GM19238 (cell line): ENCODE results near the gene ABR.
"Not testable (repeated sequence)": the region's sequence is repeated elsewhere in the genome, so short reads cannot be mapped to it uniquely, and the experiment has no call there.

Experiments
- DNase-seq: peaks from one replicate; pipeline ENCODE4 v3.0.0; 2011; ENCODE audit warnings: low spot score; ENCODE audit not compliant: insufficient read length

ABR gene

DNA sequence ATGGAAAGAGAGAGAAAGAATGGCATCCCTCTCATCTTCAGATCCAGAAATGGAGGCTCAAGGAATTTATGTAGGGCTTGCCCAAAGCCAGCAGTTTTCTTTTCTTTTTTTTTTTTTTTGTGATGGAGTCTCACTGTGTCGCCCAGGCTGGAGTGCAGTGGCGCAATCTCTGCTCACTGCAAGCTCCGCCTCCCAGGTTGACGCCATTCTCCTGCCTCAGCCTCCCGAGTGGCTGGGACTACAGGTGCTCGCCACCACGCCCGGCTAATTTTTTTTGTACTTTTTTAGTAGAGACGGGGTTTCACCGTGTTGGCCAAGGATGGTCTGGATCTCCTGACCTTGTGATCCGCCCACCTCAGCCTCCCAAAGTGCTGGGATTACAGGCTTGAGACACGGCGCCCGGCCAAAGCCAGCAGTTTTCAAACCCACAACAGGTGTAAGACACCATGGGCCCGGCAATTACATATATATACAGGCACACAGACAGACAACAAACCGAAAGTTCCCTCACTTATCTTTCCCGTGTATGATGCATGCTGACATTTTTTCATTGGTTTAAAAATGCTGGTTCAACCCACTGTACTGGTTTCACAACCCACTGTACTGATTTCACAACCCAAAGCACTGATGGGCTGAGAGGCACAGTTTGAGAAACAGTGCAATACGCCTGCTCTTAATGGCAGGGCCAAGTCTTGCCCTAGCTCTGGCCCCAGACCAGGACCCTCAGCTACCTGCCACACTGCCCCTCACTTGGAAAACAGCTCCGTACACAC lies 81.6 kb downstream of the ABR start:
- DNase-seq: not testable (repeated sequence)

DNA sequence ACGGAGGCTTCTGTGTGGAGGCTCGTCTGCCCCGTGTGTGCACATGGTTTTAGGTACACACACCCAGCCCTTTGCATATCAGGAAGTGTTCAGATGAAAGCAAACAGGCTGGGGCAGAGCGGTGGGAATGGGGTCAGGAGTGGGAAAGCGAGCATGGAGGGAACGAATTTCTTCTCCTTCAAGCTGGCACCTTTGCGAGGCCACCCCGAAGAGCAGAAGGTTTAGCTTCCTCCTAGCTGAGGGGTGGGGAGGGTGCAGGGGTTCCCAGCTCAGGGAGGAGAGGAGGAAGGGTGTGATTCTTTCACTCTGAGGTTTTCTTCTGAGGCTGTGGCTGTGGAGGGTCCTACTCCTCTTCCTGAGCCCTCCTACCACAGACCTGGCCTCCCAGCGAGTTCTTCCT lies 83.6 kb downstream of the ABR start:
- no peak for DNase-seq

DNA sequence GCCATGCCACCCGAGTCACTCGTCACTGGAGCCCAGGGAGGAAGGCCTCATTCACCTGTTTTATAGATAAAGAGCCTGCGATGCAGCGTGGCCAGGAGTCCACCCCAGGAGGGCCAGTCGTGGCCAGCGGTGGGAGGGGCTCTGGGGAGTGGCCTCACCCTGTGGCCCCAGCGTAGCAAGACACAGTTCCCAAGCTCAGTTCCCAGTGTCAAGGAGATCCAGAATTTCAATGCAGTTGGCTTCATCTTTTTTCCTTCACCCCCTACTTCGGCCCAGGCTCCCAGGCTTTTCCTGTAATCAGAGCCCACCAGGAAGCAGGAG lies 84.0 kb downstream of the ABR start:
- no peak for DNase-seq

DNA sequence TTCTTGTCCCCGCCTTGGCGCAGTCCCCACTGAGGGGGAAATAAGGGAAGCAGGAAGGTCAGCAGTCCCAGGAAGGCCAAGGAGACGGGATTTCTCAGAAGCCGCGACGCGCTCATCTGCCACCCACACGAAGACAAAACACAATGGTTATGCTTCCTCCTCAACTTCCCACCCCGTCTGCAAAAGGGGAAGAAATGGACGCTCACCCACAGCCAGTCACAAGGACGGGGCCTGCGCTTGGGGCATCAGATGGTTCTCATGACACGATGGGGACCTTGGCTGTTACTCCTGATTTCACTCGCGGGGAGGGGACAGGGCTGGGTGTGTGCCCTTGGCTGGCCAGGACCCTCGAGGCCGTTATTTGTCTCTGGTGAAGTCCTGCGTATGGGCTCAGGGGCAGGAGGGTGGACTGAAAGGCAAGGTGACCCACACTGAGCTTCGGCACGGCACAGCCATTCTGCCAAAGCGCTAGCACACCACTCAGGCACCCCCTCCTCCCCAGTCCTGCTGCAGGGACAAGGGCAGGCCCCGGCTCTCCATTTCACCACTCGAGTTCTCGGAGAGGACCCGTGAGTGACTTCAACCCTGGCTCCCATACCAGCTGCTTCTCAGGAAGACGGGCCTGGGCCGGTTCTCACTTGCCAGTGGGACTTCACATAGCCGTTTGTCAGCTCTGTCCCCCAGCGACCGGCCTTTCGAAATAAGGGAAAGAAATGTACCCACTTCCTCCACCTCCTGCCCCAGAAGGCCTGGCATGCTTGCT lies 84.5 kb downstream of the ABR start:
- no peak for DNase-seq

DNA sequence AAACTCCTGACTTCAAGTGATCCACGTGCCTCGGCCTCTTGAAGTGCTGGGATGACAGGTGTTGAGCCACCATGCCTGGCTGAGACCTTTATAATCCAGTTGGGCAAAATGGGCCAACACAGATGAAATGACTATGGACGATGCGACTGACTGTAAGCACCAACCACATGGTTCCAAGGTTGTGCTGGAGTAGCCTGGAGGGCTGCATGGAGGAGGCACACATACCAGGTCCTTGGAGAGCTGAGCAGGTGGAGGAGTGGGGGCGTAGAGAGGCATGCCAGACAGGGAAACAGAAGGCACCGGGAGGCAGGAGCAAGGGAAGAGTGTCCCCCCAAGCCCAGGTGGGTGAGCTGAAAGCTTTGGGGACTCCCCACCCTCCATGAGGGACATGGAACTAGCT lies 85.2 kb downstream of the ABR start:
- no peak for DNase-seq

DNA sequence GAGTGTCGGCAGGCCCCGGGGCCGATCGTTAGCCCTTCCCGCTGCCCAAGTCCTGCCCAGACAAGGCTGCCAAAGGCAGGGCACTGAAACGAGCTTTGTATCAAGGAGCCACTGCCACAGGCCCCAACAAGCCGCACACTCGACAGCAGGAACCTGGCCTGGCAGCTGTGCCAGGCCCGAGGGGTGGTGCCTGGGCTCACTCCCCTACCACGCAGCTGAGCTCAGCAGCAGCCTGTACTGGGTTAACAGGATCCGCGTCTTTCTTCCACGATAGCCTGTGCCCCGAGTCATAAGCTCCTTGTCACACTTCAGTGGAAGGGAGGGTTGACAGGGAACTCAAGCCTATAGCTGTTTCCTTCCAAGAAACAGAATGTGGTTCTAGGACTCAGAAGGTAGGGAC lies 87.9 kb downstream of the ABR start:
- DNase-seq: no peak

DNA sequence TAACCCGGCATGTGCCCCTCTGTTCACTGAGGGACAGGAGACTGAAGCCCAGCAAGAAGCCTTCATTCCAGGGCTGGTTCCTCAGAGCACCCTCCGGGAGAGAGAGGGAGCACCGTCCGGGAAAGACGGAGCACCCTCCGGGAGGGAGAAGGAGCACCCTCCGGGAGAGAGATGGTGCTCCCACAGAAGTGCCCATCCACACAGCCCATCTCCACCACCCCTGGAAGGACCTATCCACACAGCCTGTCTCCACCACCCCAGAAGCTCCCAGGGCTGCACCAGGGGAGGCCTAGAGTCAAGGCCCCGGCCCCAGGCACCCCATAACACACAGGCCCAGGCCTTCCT lies 88.6 kb downstream of the ABR start:
- DNase-seq: no peak

DNA sequence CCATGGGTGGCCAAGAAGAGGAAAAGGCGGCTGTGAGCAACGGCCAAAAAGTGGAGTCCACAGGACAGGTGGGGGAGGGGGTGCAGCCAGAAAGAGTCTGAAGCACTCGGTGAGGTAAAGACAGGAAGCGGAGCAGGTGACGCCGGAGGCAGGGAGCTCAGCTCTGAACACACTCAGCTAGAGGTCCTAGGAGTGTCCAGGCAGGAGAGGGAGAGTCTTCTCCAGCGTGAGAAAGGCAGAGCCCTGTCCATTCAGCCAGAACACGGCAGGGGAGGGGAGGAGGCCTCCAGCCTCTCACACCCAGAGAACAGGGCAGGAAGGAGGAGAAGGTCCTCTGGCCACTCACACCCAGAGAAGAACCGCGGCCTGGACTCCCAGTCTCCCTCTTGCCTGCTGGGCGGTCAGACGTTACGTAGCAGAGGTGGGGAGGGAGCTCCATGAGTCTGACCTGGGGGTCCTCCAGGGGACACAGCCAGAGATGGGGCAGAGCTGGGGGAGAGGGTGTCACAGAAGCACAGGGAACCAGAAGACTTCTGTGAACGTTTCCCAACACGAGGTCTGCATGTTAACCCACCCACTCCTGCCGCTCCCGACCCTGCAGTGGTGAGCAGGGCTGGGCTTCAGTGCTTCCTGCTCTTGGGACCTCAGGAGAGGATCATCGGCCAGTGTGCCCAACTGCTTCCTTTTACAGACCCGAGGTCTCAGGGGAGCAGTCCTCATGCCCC lies 89.2 kb downstream of the ABR start:
- DNase-seq: no peak

DNA sequence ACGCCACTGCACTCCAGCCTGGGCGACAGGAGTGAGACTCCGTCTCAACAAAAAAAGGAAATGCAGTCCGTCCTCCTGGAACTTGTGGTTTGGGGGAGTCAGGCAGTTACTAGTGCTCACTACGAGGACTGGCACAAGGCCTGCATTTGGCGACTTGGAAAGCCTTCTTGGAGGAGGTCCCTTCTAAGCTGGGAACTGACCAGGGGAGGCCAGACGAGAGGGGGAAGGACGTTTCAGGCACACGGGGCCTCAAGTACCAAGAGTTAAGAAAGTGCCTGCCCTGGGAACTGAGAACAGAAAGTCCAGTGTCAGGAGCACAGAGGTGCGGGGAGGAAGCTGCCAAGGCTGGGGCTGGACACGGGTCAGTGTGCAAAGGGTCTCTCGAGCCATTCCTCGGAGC lies 89.9 kb downstream of the ABR start:
- no peak for DNase-seq

DNA sequence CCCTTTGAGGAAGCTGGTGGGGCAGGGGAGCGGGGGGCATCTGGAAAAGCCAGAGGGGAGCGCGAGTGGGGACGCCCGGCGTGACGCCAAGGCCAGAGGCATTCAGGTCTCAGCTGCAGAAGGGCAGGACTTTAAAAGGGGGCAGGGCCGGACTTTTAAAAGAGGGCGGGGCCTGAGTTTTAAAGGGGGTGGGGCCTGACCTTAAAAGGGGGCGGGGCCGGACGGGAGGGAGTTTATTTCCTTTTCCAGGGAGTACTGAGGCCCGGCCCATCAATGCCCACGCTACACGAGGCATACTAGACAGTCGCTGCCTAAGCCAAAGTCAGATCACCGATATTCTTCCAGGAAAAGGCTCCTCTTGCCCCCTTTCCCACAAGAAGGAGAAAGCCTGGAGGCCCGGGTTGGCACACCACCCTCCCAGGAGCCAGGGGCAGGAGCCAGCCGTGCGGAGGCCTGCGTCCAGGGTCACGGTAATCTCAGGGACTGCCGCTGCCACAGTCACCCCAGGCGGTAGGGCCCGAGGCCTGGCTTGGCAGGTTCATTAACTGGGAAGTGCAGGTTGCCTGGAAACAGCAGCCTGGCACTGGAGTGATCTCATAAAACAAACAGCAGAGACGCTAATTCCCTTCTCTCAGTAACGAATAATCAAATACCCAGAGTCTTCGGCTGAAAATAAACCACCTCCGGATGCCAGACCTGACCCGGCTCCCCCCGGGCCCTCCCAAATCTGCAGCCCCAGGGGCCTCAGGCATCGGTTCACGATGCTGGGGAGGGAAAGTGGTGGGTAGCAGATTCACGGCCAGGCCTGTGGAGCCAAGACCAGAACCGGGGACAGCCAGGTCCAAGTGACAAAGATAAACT lies 92.2 kb downstream of the ABR start:
- no peak for DNase-seq

DNA sequence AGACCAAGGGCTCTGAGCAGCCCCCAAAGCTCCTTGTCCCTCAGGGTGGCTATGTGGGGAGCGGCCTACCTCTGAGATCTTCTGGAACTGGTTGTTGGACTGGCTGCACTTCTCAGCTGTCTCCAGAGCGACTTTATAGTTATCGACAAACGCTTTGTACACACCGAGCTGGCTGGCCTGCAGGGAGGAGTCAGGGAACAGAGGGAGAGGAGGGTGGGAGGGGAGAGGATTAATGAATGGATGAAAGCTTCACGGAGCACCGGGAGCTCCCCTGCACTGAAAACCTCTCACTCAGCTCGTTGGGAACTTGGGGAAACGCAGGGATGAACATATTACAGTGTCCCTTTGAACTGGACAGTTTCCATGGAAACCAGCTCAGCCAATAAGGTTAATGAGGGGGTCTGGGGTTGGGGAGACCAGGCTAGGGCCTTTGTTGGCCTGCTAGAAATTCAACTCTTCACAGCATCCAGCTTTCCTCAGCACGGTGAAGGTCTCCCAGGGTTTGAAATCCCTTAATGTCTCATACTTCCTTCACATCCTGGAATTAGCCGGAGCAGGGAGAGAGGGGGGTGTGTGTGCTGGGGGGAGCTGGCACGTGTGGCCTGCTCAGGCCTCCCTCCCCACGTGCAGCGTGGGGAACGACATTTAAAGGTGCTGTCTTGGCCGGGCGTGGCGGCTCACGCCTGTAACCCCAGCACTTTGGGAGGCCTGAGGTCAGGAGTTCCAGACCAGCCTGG lies 96.2 kb downstream of the ABR start:
- DNase-seq: no peak

DNA sequence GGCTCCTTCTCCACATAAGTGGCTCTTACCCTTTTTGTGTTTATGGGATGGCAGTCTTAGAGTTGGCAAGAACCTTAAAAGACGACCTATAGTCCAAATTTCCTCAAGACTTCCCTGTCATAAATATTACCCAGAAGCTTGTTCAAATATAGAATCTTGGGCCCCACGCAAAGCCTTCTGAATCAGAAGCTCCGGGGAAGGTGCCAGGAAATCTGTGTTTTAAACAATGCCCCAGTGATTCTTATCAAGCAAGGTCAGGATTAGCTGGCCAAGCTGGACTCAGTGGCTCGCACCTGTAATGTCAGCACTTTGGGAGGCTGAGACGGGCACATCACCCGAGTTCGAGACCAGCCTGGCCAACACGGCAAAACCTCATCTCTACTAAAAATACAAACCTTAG lies 97.2 kb downstream of the ABR start:
- DNase-seq: no peak

DNA sequence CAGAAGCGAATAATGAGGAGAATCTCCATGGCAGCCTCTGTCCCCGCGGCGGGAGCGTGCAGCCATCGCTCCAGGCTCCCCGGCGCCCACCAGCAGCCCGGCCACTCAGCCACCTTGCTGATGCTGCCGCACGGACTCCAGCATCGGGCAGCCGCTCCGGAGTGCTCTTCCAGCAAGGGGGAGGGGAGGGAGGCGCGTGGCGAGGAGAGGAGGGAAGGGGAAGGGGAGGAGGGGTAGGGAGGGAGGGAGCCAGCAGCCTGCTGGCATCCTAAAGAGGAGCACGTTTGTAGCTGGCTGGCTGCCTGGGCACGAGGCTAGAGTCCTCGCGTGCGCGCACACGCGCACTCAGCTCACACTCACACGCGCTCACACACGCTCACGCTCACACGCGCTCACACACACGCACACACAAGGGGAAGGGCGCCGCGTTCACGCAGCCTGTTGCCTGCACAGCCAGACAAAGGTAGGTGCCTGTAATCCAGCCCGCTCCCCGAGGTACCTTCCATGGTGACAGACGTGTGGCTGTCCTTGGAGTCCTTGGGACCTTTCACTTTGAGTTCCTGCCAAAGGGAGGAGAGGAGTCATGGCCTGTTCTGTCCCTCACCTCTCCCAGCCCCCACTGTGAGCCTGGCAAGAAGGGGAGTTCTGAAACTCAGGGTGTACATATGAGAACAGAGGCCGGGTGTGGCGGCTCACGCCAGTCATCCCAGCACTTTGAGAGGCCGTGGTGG lies 100.8 kb downstream of the ABR start:
- no peak for DNase-seq

DNA sequence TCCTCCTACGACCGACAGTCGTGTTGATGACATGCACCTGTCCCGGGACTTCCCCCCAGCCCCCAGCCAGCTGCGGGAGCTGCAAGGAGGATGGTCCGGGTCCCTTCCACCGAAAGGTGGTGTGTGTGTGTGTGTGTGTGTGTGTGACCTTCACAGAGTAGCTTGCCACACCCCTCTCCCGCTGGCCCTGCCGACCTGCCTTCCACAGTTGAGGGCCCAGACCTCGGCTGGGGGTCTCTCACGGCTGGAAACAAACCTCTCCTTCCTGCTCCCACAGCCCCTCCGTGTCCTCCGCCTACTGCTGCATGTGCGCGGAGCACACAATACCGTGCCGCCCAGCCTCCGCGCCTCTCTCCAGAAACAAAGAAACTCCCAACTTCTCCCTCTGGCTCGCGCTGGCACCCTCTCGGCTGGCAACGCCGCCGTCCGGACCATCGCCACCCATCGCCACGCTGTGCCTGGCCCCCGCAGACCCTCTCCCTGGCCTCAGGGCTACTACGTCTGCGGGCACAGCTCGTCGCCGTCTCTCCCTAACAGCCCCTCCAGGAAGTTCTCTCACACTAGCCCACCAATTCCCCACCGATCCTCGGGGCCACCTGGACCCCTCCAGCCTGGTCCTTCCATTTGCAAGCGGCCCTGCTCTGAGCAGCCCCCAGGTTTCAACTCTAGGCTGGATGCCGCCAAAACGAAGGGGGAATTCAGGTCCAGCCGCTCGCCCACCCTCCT lies 101.6 kb downstream of the ABR start:
- no peak for DNase-seq

DNA sequence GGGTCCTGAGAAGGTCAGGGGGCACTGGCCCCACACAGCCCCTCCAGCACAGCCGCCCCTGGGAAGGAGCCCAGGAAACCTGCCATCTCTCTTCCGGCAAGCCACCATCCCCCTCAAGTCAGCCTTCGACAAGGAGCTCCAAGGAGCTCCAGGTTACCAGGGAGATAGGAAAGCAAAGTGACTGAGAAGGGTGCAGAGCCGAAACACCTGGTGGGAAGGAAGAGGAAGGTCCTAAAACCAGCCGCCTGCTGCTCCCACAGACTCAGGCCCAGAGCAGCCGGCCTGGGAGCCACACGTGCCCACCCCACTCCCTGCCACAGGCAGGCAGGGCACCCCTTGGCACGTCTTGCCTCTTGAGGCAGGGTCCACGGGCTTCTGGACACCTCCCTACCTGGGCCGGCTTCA lies 102.2 kb downstream of the ABR start:
- DNase-seq: no peak

DNA sequence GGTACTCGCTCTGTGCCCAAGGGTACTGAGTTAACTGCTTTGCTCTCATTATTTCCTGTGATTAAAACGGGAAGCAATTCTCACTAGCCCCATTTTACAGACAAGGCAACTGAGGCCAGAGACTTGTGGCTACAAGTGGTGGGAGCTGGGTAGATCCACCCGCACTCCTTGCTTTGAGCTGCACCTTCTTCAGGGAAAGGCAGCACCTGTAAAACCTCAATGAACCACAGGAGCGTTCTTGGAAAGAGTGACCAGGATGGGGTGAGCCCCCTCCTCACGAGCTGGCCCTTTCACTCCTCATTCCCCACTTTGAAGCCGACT lies 102.8 kb downstream of the ABR start:
- DNase-seq: no peak

DNA sequence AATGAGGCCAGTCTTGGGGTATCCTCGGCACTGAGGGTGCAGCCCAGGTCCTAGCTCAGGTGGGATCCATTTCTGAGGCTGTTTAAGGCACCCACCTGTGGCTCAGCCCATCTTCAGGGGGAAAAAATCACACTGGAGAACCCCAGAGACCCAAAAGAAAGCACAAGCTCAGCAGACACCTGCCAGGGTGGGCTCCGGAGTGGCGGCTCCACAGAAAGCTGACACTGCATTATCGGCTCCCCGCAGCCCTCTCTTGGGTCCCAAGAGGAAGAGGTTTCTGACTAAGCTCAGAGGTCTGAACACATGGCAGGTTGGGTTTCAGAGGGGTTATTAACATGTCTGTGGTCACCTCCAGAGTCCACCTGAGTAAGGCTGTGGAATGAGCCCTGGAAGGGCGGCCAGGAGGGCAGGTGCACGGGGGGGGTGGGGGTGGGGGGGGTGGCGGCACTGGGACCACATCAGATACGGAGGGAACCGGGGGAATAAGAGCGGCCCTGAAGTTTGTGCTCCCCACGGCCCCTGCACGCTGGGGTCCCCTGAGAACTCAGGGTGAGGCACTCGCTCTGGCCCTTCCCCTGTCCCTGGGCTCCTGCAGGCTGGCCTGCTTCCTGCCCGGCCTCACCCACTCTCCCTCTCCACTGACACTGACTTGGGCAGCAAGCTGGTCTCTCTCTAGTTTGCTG lies 103.3 kb downstream of the ABR start:
- DNase-seq: no peak

DNA sequence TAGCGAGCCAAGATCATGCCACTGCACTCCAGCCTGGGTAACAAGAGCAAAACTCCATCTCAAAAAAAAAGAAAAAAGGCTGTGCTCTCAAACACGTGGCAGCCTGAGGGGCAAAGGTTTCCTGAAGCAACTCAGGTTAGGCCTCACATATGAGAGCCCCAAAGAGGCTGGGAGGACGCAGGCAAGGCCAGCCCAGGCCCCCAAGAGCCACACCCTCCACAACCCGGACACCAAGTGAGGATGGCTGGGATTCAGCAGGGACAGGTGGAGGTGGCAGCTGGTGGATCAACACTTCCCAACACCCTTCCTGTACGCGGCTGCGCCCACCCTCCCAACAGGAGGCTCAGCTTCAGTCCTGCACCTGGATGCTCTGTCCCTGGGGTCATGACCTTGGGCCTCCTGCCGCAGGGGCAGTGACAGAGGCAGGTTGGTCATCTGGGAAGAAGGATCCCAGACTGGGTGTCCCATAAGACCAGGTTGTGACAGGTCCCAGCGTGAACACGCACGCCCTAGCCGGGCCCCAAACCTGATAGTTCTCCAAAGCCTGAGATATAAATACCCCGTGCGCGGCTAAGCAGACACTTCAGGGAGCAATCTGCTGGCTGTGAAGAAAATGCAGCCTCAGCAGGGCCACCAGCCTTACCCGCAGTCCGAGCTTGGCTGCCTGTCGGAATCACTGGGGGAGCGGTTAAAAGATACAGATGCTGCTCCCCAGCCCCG lies 104.7 kb downstream of the ABR start:
- no peak for DNase-seq
